H1 (cell line): Measurements from ENCODE around the gene MNX1. TPM values are rescaled to one million over a fixed set of nuclear protein-coding genes. Genes with fewer than 3 reads are reported as not detected.

ENCODE experiments used
- ATF2 ChIP-seq: IDR thresholded peaks from 2 replicates; pipeline ENCODE4 v1.6.1; 2012; ENCODE audit warnings: low read length, inconsistent platforms
- ATF3 ChIP-seq: IDR thresholded peaks from 2 replicates; pipeline ENCODE4 v1.6.1; 2011; ENCODE audit warnings: low read depth, mild to moderate bottlenecking, low read length; ENCODE audit not compliant: insufficient read depth
- BACH1 ChIP-seq: IDR thresholded peaks from 2 replicates; pipeline ENCODE4 v1.6.1; 2012; ENCODE audit warnings: low read length, improper control_type of control experiment
- BCL11A ChIP-seq, 2 experiments: IDR thresholded peaks; one replicate each; pipeline ENCODE4 v1.6.1; 2011; ENCODE audit warnings: low read depth in 2 of 2, low read length in 2 of 2, mild to moderate bottlenecking in 2 of 2
- BRCA1 ChIP-seq: IDR thresholded peaks from 2 replicates; pipeline ENCODE4 v1.6.1; 2012; ENCODE audit warnings: low read depth, low read length, improper control_type of control experiment
- CHD2 ChIP-seq: IDR thresholded peaks from 2 replicates; pipeline ENCODE4 v1.6.1; 2012; ENCODE audit warnings: low read length, improper control_type of control experiment
- CREB1 ChIP-seq: IDR thresholded peaks from 2 replicates; pipeline ENCODE4 v1.6.1; 2012; ENCODE audit warnings: inconsistent platforms
- CTBP2 ChIP-seq: IDR thresholded peaks from 2 replicates; pipeline ENCODE4 v1.7.0; 2011; ENCODE audit warnings: borderline replicate concordance, mild to moderate bottlenecking, moderate library complexity, mixed read lengths, low read length; ENCODE audit not compliant: insufficient read depth, insufficient read length
- CTCF ChIP-seq, 3 experiments: IDR thresholded peaks; 1 replicate in 2 of 3; 2 replicates in 1 of 3; pipeline versions ENCODE4 v1.5.1 to v1.6.1; 2011; ENCODE audit warnings: low read length in 3 of 3, mild to moderate bottlenecking in 3 of 3, inconsistent platforms in 2 of 3, low read depth in 1 of 3, moderate library complexity in 1 of 3; ENCODE audit not compliant: insufficient read depth in 1 of 3; ENCODE audit errors: control extremely low read depth in 1 of 3
- JUND ChIP-seq: IDR thresholded peaks from 2 replicates; pipeline ENCODE4 v1.6.1; 2011; ENCODE audit warnings: mild to moderate bottlenecking, improper control_type of control experiment, low read length
- KDM1A ChIP-seq: fragments of 200-600, 300-600 bp; sonication (generic); IDR thresholded peaks from 2 replicates; pipeline ENCODE4 v1.7.1; 2016; ENCODE audit warnings: mild to moderate bottlenecking, low read length, borderline replicate concordance
- KDM4A ChIP-seq: IDR thresholded peaks from one replicate; pipeline ENCODE4 v1.7.1; 2012; ENCODE audit warnings: low read depth, mild to moderate bottlenecking, moderate library complexity, low read length, inconsistent platforms; ENCODE audit not compliant: severe bottlenecking
- MAX ChIP-seq: IDR thresholded peaks from 2 replicates; pipeline ENCODE4 v1.6.1; 2012; ENCODE audit warnings: inconsistent platforms
- NANOG ChIP-seq: IDR thresholded peaks from 2 replicates; pipeline ENCODE4 v1.6.1; 2011; ENCODE audit warnings: low read length, low read depth, mild to moderate bottlenecking, inconsistent platforms; ENCODE audit not compliant: insufficient read depth, poor library complexity, severe bottlenecking
- POLR2AphosphoS5 ChIP-seq: IDR thresholded peaks from 2 replicates; pipeline ENCODE4 v1.6.1; 2011; ENCODE audit warnings: low read depth, low read length
- POU5F1 ChIP-seq: IDR thresholded peaks from 2 replicates; pipeline ENCODE4 v1.6.1; 2011; ENCODE audit warnings: low read depth, mild to moderate bottlenecking, low read length, moderate library complexity
- SIRT6 ChIP-seq: IDR thresholded peaks from one replicate; pipeline ENCODE4 v1.7.1; 2012; ENCODE audit warnings: low read length, inconsistent platforms
- SUZ12 ChIP-seq: fragments of 200-600 bp; sonication (generic); IDR thresholded peaks from 2 replicates; pipeline ENCODE4 v1.6.1; 2012; ENCODE audit warnings: mild to moderate bottlenecking, inconsistent platforms, low read length, moderate library complexity, mixed read lengths
- TBP ChIP-seq: IDR thresholded peaks from 2 replicates; pipeline ENCODE4 v1.6.1; 2011; ENCODE audit warnings: low read depth, low read length, improper control_type of control experiment
- TEAD4 ChIP-seq: IDR thresholded peaks from 2 replicates; pipeline ENCODE4 v1.6.1; 2012; ENCODE audit warnings: low read depth, low read length, inconsistent platforms, mixed read lengths
- polyA plus RNA-seq, 7 experiments: library from polyadenylated mRNA; depleted of rRNA in 3 of 7; stranded (reverse) in 5 of 7; unstranded in 2 of 7; fragments of >200 nt in 5 of 7; fragments of 200-250 nt in 2 of 7; gene quantifications; 1 replicate in 5 of 7; 2 replicates in 1 of 7; 4 replicates in 1 of 7; pipeline versions ENCODE4 v1.2.1 to v1.2.3, GENCODE V29; 2011 to 2013; ENCODE audit warnings: missing spikeins in 2 of 7, mixed read lengths in 2 of 7
- total RNA-seq: library from RNA; stranded (reverse); fragmentation: NEBNext Ultra II Directional; extraction: Animal tissue kit (Norgen Biotek cat#: 25700); gene quantifications from 2 replicates; pipeline ENCODE4 v1.2.1, GENCODE V29; 2021

MNX1 gene
- total and polyA plus RNA-seq, 2 of the 8 experiments (the other 6 are each of a cell fraction or from before 2014, with no cell fraction given), result 0.39 TPM; not detected in 1

GRCh38 chr7:157010588-157011332 is at the start of gene MNX1 (continued):
- no peak for TF ChIP-seq KDM1A
- no peak for TF ChIP-seq POU5F1
- TF ChIP-seq BRCA1, result no peak
- TF ChIP-seq SUZ12, result no peak
- TF ChIP-seq SIRT6, result no peak
- TF ChIP-seq ATF2, result no peak
- TF ChIP-seq POLR2AphosphoS5, result no peak
- TF ChIP-seq CREB1, result no peak
- 0 out of 2 replicates have a peak, but pooled peaks have one; percentile 13 for TF ChIP-seq MAX
- no peak for TF ChIP-seq CHD2
- TF ChIP-seq TBP, result no peak
- no peak for TF ChIP-seq JUND
- TF ChIP-seq KDM4A, result peak; percentile 95
- no peak for TF ChIP-seq BCL11A (IDR thresholded peaks at IDR 0.05; ENCODE audit: low read depth in 2 of 2, low read length in 2 of 2)
- TF ChIP-seq NANOG, result peak; percentile 16
- TF ChIP-seq ATF3, result no peak
- no peak for TF ChIP-seq TEAD4
- no peak for TF ChIP-seq CTCF (IDR thresholded peaks at IDR 0.05; ENCODE audit: control extremely low read depth in 1 of 3, insufficient read depth in 1 of 3, low read depth in 1 of 3, low read length in 3 of 3)
- peak; percentile 6 for TF ChIP-seq CTBP2
- no peak for TF ChIP-seq BACH1
